Left ventricle myocardium inferior (tissue), 1 donor: ENCODE measurements around the gene NLRP4. TPM values are rescaled to one million over a fixed set of nuclear protein-coding genes. Genes with fewer than 3 reads are reported as not detected.

ENCODE experiments used
- DNase-seq: peaks from one replicate; pipeline ENCODE4 v3.0.0-alpha.2; 2020
- H3K27ac ChIP-seq: fragments of 200-600 bp; replicated peaks from 2 replicates; pipeline ENCODE4 v1.8.0; 2021
- H3K27me3 ChIP-seq: fragments of 200-600 bp; 2 replicates; pipeline ENCODE4 v1.8.0; 2021; ENCODE audit warnings: low read depth
- H3K36me3 ChIP-seq: fragments of 200-600 bp; 2 replicates; pipeline ENCODE4 v1.8.0; 2021
- H3K4me1 ChIP-seq: fragments of 200-600 bp; 2 replicates; pipeline ENCODE4 v1.8.0; 2021
- H3K4me3 ChIP-seq: fragments of 200-600 bp; 2 replicates; pipeline ENCODE4 v1.8.0; 2021; ENCODE audit warnings: mild to moderate bottlenecking, moderate library complexity
- H3K9me3 ChIP-seq: fragments of 200-600 bp; replicated peaks from 2 replicates; pipeline ENCODE4 v1.8.0; 2021
- intact Hi-C: fragments of 100-400 bp; cut with micrococcal nuclease; formaldehyde crosslinking; loops from one replicate; pipeline ENCODE4 v1.11.0; 2022
- total RNA-seq: library from RNA; stranded (reverse); fragmentation: NEBNext Ultra II Directional; extraction: Animal tissue kit (Norgen Biotek cat#: 25700); gene quantifications from one replicate; pipeline ENCODE4 v1.2.1, GENCODE V29; 2021
- TF ChIP-seq, protein P1 (sequence below): fragments of 200-600 bp; IDR thresholded peaks from 2 replicates; pipeline ENCODE4 v1.8.0; 2021; ENCODE audit warnings: antibody characterized with exemption, mild to moderate bottlenecking, borderline replicate concordance
- donor health status: DM: no; HTN: yes; CAD: no; lungs with severe emphysema.

The NLRP4 gene
- total RNA-seq, 1 donor from 2014 or later = not detected

DNA sequence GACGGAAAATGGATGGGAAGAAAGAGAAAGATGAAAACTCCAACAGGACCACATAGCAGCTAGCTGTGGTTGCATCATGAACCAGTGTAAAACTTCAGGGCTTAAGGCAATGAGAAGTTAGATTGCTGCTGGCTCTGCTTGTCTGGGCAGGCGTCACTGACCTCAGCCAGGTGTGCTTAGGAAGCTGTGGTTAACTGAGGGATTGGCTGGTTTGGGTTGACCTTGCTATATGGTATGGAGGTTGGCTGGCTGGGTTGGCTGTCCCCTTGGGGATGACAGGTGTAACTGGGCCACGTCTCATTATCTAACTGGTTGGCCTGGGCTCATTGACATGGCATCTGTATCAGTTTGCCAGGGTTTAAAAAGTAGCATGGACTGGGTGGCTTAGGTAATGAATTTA lies 40.9 kb downstream of the NLRP4 start:
- peaks cover 56% of the 10 kb centered on the region for H3K9me3 ChIP-seq
- no peak for DNase-seq
- no peak overlapping the region for H3K27ac ChIP-seq
- TF ChIP-seq, protein P1, sequence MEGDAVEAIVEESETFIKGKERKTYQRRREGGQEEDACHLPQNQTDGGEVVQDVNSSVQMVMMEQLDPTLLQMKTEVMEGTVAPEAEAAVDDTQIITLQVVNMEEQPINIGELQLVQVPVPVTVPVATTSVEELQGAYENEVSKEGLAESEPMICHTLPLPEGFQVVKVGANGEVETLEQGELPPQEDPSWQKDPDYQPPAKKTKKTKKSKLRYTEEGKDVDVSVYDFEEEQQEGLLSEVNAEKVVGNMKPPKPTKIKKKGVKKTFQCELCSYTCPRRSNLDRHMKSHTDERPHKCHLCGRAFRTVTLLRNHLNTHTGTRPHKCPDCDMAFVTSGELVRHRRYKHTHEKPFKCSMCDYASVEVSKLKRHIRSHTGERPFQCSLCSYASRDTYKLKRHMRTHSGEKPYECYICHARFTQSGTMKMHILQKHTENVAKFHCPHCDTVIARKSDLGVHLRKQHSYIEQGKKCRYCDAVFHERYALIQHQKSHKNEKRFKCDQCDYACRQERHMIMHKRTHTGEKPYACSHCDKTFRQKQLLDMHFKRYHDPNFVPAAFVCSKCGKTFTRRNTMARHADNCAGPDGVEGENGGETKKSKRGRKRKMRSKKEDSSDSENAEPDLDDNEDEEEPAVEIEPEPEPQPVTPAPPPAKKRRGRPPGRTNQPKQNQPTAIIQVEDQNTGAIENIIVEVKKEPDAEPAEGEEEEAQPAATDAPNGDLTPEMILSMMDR = no peak
- H3K4me3 ChIP-seq = no peak overlapping the region
- no peaks in the 10 kb centered on the region for H3K4me1 ChIP-seq
- intact Hi-C loops = no loop called here
- peaks cover 5% of the 10 kb centered on the region for H3K27me3 ChIP-seq
- H3K36me3 ChIP-seq = no peaks in the 10 kb centered on the region

DNA sequence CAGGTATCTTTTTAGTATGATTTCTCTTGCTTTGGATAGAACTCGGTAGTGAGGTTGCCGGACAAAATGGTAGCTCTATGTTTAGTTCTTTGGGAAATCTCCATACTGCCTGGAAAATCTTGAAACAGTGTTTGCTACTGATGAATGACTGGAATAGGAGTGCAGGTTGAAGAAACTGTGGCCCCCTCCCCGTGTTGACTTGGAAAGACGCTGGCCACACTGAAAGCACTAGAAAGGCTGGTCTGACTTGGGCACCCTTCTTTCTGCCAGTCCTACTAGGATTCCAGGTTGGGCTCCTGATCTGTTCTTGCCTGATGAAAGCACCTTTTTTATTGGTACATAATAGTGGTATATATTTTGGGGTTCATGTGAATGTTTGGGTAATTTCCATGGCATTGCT lies 46.3 kb downstream of the NLRP4 start:
- peaks cover 32% of the 10 kb centered on the region for H3K9me3 ChIP-seq
- no peaks in the 10 kb centered on the region for H3K36me3 ChIP-seq
- intact Hi-C loops = no loop called here
- no peak for DNase-seq
- TF ChIP-seq, protein P1 = no peak
- H3K4me1 ChIP-seq = no peaks in the 10 kb centered on the region
- H3K4me3 ChIP-seq = no peak overlapping the region
- no peak overlapping the region for H3K27ac ChIP-seq
- peaks cover 27% of the 10 kb centered on the region for H3K27me3 ChIP-seq

DNA sequence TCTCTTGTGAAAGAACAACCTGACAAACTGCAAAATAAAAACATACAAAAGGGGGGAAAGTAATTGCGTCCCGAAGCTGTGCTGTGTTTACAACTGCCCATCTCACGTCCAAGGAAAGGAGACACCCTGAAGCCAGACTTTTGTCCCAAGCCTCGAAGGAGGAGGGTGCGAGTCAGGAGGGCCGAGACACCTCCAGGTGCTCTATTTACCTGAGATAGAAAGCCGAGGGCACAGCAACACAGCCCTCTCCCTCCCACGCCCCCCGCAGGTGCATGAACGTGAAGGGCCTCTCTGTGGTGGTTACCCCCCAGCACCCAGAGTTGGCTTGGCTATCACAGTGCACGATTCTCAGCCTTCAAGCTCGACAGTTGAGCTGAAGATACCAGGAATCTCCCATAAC lies 62.6 kb downstream of the NLRP4 start:
- no peaks in the 10 kb centered on the region for H3K36me3 ChIP-seq
- H3K27me3 ChIP-seq = peaks cover 10% of the 10 kb centered on the region
- intact Hi-C loops = no loop called here
- H3K4me3 ChIP-seq = no peak overlapping the region
- TF ChIP-seq, protein P1 = no peak
- H3K27ac ChIP-seq = no peak overlapping the region
- H3K9me3 ChIP-seq = peaks cover 7% of the 10 kb centered on the region
- H3K4me1 ChIP-seq = no peaks in the 10 kb centered on the region
- no peak for DNase-seq

DNA sequence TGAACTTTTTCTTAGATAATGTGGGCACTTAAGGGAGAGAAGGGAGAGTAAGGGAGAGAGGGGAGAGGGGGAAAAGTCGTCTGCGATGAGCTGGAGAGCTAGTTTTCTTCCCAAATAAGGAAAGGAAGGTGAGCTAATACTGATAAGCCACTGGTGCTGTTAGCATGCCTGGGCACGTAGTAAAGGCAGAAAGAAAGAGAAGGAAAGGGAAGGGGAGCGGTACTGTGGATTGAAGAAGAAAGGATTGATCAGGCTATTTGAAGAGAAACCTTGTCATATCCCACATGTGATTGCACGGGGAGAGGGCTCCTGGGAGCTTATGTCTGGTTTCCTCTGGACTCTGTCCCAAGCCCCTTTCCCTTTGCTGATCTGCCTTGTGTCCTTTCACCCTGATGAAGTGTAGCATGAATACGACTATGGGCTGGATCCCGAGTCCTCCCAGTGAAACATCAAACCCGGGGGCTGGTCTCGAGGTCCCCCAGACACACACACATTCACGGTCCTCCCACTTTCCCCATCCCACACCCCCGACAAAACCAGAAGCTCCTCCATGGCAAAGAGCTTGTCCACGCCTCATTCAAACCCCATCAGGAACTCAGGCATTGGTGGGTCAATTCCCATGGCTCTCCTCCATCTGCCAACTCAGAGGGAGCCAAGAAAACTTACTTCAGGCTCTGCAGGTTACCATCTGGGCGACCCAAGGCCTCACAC lies 65.2 kb downstream of the NLRP4 start:
- intact Hi-C loops = no loop called here
- TF ChIP-seq, protein P1 = no peak
- H3K27me3 ChIP-seq = peaks cover 7% of the 10 kb centered on the region
- H3K9me3 ChIP-seq = peaks cover 7% of the 10 kb centered on the region
- DNase-seq = no peak
- no peak overlapping the region for H3K4me3 ChIP-seq
- no peak overlapping the region for H3K27ac ChIP-seq
- H3K4me1 ChIP-seq = no peaks in the 10 kb centered on the region
- H3K36me3 ChIP-seq = no peaks in the 10 kb centered on the region

DNA sequence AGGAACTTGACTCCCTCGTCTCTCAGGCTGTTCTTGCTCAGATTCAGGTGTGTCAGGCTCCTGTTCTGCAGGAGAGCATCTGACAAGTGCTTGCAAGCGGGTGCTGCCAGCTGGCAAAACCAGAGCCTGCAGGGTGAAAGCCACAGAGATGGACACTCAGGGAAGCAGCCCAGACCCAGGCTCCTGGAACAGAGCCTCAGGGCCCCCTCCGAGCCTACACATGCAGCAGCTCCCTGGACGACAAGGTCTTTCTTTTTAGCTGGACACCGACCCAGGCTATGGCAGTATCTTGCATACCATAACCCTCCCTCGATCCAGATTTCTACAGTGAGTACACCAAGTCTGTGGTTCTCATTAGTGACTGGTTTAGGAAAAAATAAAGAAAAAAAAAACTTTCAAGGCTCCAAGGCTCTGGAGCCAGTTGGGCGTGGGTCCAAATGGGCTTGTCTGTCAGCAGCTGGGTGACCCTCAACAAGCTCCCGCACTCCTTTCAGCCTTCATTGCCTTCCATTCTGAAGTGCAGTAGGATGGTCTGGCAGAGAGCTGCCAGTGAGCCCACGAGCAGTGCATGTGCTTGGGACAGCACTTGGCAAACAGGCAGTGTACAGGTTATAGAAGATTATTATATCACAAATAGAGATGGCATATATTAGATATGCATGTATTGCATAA lies 65.9 kb downstream of the NLRP4 start:
- H3K4me1 ChIP-seq = no peaks in the 10 kb centered on the region
- no peak for DNase-seq
- H3K9me3 ChIP-seq = peaks cover 2% of the 10 kb centered on the region
- intact Hi-C loops = no loop called here
- no peak overlapping the region for H3K27ac ChIP-seq
- no peak overlapping the region for H3K4me3 ChIP-seq
- H3K27me3 ChIP-seq = peaks cover 12% of the 10 kb centered on the region
- H3K36me3 ChIP-seq = no peaks in the 10 kb centered on the region
- TF ChIP-seq, protein P1 = no peak
